ENCODE results near the gene C21orf91. TPM values are rescaled to one million over a fixed set of nuclear protein-coding genes. Genes with fewer than 3 reads are reported as not detected.
A peak's percentile ranks its signal among the peaks of the same experiment; 100 is the strongest.

C21orf91 gene
- total RNA-seq, 1 experiment from 2014 or later: 16.9 TPM

GRCh38 chr21:17797967-17798366, 21.2 kb downstream of the C21orf91 start:
- ChIA-PET POLR2A (no interaction called here), CTCF (no interaction called here)
- H3K36me3 ChIP-seq (ENCODE audit: control insufficient read depth, insufficient read depth, low read length): no peaks in the 10 kb centered on the region; the same call in 1 of the 2 replicates
- intact Hi-C loops (cut with micrococcal nuclease; ENCODE audit: unreplicated experiment): loop anchor here (2.0 kb wide), 1 partner anchor 51 kb away; no protein-coding TSS in a partner anchor
- no peak for TF ChIP-seq CTCF (IDR thresholded peaks at IDR 0.05; ENCODE audit: insufficient read depth in 1 of 2, low read depth in 1 of 2, low read length in 1 of 2, severe bottlenecking in 1 of 2, unreplicated experiment in 1 of 2)
- BruUV-seq (replicated peaks): no TSS peak
- no peaks in the 10 kb centered on the region for H3K9me3 ChIP-seq
- H3K36me3 Mint-ChIP-seq (ENCODE audit: insufficient read depth, unreplicated experiment): peaks cover 14% of the 10 kb centered on the region
- H3K4me3 Mint-ChIP-seq (ENCODE audit: unreplicated experiment): no peak overlapping the region
- peaks cover 10% of the 10 kb centered on the region for H3K4me1 ChIP-seq
- H3K9me3 Mint-ChIP-seq (ENCODE audit: unreplicated experiment): no peaks in the 10 kb centered on the region
- no peaks in the 10 kb centered on the region for H3K27me3 ChIP-seq (replicated peaks; ENCODE audit: control insufficient read depth, insufficient read depth, low read length)
- no peak overlapping the region for H3K4me3 ChIP-seq (ENCODE audit: low read depth, low read length)
- H3K27me3 Mint-ChIP-seq (ENCODE audit: insufficient read depth, unreplicated experiment): no peaks in the 10 kb centered on the region
- H3K27ac Mint-ChIP-seq (ENCODE audit: unreplicated experiment): no peak overlapping the region
- H3K4me1 Mint-ChIP-seq (ENCODE audit: low read depth, unreplicated experiment): peaks cover 16% of the 10 kb centered on the region
- DNase-seq: no peak

- Mint-ChIP-seq H3K36me3 (ENCODE audit: insufficient read depth, unreplicated experiment) (peaks cover 6% of the 10 kb centered on the region), H3K4me1 (ENCODE audit: low read depth, unreplicated experiment) (peaks cover 16% of the 10 kb centered on the region)
- BruUV-seq (replicated peaks): no TSS peak
Measured at GRCh38 chr21:17796503-17796902, 22.7 kb downstream of the C21orf91 start.

GRCh38 chr21:17796037-17796403, 23.1 kb downstream of the C21orf91 start:
- Mint-ChIP-seq H3K27me3 (ENCODE audit: insufficient read depth, unreplicated experiment) (no peaks in the 10 kb centered on the region), H3K4me3 (ENCODE audit: unreplicated experiment) (peak overlapping the region; percentile 33), H3K36me3 (ENCODE audit: insufficient read depth, unreplicated experiment) (peaks cover 6% of the 10 kb centered on the region), H3K27ac (ENCODE audit: unreplicated experiment) (peak overlapping the region; percentile 34), H3K4me1 (ENCODE audit: low read depth, unreplicated experiment) (peaks cover 16% of the 10 kb centered on the region), H3K9me3 (ENCODE audit: unreplicated experiment) (no peaks in the 10 kb centered on the region)
- Histone ChIP-seq H3K4me3 (ENCODE audit: low read depth, low read length) (no peak overlapping the region), H3K4me1 (peaks cover 10% of the 10 kb centered on the region), H3K9me3 (no peaks in the 10 kb centered on the region), H3K27me3 (replicated peaks; ENCODE audit: control insufficient read depth, insufficient read depth, low read length) (no peaks in the 10 kb centered on the region), H3K36me3 (ENCODE audit: control insufficient read depth, insufficient read depth, low read length) (no peaks in the 10 kb centered on the region; the same call in 1 of the 2 replicates)
- DNase-seq: no peak
- BruUV-seq (replicated peaks): no TSS peak
- ChIA-PET CTCF (no interaction called here), POLR2A (no interaction called here)
- no peak for TF ChIP-seq CTCF (IDR thresholded peaks at IDR 0.05; ENCODE audit: insufficient read depth in 1 of 2, low read depth in 1 of 2, low read length in 1 of 2, severe bottlenecking in 1 of 2, unreplicated experiment in 1 of 2)
- intact Hi-C loops (cut with micrococcal nuclease; ENCODE audit: unreplicated experiment): loop anchor here (1.0 to 2.0 kb wide), 2 partner anchors 23 to 49 kb away; partner anchors contain the start of gene C21orf91

More at GRCh38 chr21:17796503-17796902, 22.7 kb downstream of the C21orf91 start:
- TF ChIP-seq CTCF (IDR thresholded peaks at IDR 0.05; ENCODE audit: insufficient read depth in 1 of 2, low read depth in 1 of 2, low read length in 1 of 2, severe bottlenecking in 1 of 2, unreplicated experiment in 1 of 2): no peak
- Histone ChIP-seq H3K4me1 (peaks cover 10% of the 10 kb centered on the region), H3K36me3 (ENCODE audit: control insufficient read depth, insufficient read depth, low read length) (no peaks in the 10 kb centered on the region; the same call in 1 of the 2 replicates), H3K27me3 (replicated peaks; ENCODE audit: control insufficient read depth, insufficient read depth, low read length) (no peaks in the 10 kb centered on the region), H3K9me3 (no peaks in the 10 kb centered on the region), H3K4me3 (ENCODE audit: low read depth, low read length) (no peak overlapping the region)
- no peaks in the 10 kb centered on the region for H3K9me3 Mint-ChIP-seq (ENCODE audit: unreplicated experiment)
- no peaks in the 10 kb centered on the region for H3K27me3 Mint-ChIP-seq (ENCODE audit: insufficient read depth, unreplicated experiment)
- peak in 1 of 2 experiments; percentile 20 for DNase-seq
- intact Hi-C loops (cut with micrococcal nuclease; ENCODE audit: unreplicated experiment): loop anchor here (1.0 to 2.0 kb wide), 2 partner anchors 23 to 50 kb away; partner anchors contain the start of gene C21orf91
- H3K27ac Mint-ChIP-seq (ENCODE audit: unreplicated experiment): peak overlapping the region; percentile 34
- CTCF ChIA-PET: no interaction called here
- POLR2A ChIA-PET: no interaction called here
- H3K4me3 Mint-ChIP-seq (ENCODE audit: unreplicated experiment): peak overlapping the region; percentile 33

All from Caco-2 (cell line).